Measurements from ENCODE around the gene GNB2. TPM values are rescaled to one million over a fixed set of nuclear protein-coding genes. Genes with fewer than 3 reads are reported as not detected.

Gene GNB2
- total and polyA plus RNA-seq, 2 of the 13 experiments (the other 11 are each of a cell fraction or from before 2014, with no cell fraction given), result 48.3 to 67.1 TPM

DNA sequence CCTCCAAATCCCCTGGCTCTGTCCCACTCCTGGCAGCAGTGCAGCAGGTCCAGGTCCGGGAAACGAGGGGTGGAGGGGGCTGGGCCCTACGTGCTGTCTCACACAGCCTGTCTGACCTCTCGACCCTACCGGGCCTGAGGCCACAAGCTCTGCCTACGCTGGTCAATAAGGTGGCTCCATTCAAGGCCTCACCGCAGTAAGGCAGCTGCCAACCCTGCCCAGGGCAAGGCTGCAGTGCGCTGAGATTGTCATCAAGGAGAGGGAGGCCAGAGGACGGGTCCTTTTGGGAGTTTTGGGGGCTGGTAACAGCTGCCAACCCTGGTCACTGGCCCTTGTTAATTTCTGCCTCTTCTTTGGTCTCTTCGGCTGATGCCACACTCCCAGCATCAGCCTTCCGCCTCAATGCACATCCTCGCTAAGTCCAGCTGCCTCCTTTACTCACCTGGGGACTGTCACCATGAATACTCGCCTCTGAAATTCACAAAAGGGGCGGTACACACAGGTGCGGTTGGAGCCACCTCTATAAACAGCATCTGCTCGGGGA lies 50.3 kb downstream of the GNB2 start (continued):
- TF ChIP-seq ZNF747 (CRISPR knock-in tag; IDR thresholded peaks at IDR 0.05; ENCODE audit: borderline replicate concordance), result 0 out of 2 replicates have a peak, but pooled peaks have one; percentile 34
- TF ChIP-seq AHR (CRISPR knock-in tag; IDR thresholded peaks at IDR 0.05), result no peak
- no peak for TF ChIP-seq FOXK1 (CRISPR knock-in tag; IDR thresholded peaks at IDR 0.05; ENCODE audit: borderline replicate concordance, low read depth)
- no peak for TF ChIP-seq ZMAT3 (CRISPR knock-in tag; conservative IDR thresholded peaks at IDR 0.05)
- TF ChIP-seq, protein P1, sequence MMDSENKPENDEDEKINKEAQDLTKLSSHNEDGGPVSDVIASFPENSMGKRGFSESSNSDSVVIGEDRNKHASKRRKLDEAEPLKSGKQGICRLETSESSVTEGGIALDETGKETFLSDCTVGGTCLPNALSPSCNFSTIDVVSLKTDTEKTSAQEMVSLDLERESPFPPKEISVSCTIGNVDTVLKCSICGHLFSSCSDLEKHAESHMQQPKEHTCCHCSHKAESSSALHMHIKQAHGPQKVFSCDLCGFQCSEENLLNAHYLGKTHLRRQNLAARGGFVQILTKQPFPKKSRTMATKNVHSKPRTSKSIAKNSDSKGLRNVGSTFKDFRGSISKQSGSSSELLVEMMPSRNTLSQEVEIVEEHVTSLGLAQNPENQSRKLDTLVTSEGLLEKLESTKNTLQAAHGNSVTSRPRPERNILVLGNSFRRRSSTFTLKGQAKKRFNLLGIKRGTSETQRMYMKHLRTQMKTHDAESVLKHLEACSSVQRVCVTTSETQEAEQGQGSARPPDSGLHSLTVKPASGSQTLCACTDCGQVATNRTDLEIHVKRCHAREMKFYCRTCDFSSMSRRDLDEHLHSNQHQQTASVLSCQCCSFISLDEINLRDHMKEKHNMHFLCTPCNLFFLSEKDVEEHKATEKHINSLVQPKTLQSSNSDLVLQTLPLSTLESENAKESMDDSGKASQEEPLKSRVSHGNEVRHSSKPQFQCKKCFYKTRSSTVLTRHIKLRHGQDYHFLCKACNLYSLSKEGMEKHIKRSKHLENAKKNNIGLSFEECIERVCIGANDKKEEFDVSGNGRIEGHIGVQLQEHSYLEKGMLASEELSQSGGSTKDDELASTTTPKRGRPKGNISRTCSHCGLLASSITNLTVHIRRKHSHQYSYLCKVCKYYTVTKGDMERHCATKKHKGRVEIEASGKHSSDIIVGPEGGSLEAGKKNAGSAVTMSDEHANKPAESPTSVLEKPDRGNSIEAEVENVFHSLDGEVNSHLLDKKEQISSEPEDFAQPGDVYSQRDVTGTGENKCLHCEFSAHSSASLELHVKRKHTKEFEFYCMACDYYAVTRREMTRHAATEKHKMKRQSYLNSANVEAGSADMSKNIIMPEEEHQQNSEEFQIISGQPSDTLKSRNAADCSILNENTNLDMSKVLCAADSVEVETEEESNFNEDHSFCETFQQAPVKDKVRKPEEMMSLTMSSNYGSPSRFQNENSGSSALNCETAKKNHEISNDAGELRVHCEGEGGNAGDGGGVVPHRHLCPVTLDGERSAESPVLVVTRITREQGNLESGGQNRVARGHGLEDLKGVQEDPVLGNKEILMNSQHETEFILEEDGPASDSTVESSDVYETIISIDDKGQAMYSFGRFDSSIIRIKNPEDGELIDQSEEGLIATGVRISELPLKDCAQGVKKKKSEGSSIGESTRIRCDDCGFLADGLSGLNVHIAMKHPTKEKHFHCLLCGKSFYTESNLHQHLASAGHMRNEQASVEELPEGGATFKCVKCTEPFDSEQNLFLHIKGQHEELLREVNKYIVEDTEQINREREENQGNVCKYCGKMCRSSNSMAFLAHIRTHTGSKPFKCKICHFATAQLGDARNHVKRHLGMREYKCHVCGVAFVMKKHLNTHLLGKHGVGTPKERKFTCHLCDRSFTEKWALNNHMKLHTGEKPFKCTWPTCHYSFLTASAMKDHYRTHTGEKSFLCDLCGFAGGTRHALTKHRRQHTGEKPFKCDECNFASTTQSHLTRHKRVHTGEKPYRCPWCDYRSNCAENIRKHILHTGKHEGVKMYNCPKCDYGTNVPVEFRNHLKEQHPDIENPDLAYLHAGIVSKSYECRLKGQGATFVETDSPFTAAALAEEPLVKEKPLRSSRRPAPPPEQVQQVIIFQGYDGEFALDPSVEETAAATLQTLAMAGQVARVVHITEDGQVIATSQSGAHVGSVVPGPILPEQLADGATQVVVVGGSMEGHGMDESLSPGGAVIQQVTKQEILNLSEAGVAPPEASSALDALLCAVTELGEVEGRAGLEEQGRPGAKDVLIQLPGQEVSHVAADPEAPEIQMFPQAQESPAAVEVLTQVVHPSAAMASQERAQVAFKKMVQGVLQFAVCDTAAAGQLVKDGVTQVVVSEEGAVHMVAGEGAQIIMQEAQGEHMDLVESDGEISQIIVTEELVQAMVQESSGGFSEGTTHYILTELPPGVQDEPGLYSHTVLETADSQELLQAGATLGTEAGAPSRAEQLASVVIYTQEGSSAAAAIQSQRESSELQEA (CRISPR knock-in tag; IDR thresholded peaks at IDR 0.05; ENCODE audit: not compliant biosample characterization), result no peak
- TF ChIP-seq, protein P2, sequence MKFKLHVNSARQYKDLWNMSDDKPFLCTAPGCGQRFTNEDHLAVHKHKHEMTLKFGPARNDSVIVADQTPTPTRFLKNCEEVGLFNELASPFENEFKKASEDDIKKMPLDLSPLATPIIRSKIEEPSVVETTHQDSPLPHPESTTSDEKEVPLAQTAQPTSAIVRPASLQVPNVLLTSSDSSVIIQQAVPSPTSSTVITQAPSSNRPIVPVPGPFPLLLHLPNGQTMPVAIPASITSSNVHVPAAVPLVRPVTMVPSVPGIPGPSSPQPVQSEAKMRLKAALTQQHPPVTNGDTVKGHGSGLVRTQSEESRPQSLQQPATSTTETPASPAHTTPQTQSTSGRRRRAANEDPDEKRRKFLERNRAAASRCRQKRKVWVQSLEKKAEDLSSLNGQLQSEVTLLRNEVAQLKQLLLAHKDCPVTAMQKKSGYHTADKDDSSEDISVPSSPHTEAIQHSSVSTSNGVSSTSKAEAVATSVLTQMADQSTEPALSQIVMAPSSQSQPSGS (CRISPR knock-in tag; IDR thresholded peaks at IDR 0.05), result no peak
- no peak for TF ChIP-seq GPN1 (CRISPR knock-in tag; IDR thresholded peaks at IDR 0.05; ENCODE audit: borderline replicate concordance)
- TF ChIP-seq DPF2 (CRISPR knock-in tag; IDR thresholded peaks at IDR 0.05; ENCODE audit: borderline replicate concordance, low read depth), result peak; percentile 77
- TF ChIP-seq ELF1 (CRISPR knock-in tag; IDR thresholded peaks at IDR 0.05), result no peak
- no peak for TF ChIP-seq ZNF296 (CRISPR knock-in tag; conservative IDR thresholded peaks at IDR 0.05)
- TF ChIP-seq AKAP8 (CRISPR knock-in tag; IDR thresholded peaks at IDR 0.05), result peak; percentile 60; the same call in 1 of the 2 replicates
- no peak for TF ChIP-seq SRSF1 (optimal IDR thresholded peaks at IDR 0.05; ENCODE audit: low read depth, low read length)
- no peak for TF ChIP-seq PHF5A (CRISPR knock-in tag; IDR thresholded peaks at IDR 0.05; ENCODE audit: low read depth, unreplicated experiment)
- peak; percentile 46; the same call in 1 of the 2 replicates for TF ChIP-seq ZNF274 (CRISPR knock-in tag; IDR thresholded peaks at IDR 0.05)
- TF ChIP-seq, protein P3, sequence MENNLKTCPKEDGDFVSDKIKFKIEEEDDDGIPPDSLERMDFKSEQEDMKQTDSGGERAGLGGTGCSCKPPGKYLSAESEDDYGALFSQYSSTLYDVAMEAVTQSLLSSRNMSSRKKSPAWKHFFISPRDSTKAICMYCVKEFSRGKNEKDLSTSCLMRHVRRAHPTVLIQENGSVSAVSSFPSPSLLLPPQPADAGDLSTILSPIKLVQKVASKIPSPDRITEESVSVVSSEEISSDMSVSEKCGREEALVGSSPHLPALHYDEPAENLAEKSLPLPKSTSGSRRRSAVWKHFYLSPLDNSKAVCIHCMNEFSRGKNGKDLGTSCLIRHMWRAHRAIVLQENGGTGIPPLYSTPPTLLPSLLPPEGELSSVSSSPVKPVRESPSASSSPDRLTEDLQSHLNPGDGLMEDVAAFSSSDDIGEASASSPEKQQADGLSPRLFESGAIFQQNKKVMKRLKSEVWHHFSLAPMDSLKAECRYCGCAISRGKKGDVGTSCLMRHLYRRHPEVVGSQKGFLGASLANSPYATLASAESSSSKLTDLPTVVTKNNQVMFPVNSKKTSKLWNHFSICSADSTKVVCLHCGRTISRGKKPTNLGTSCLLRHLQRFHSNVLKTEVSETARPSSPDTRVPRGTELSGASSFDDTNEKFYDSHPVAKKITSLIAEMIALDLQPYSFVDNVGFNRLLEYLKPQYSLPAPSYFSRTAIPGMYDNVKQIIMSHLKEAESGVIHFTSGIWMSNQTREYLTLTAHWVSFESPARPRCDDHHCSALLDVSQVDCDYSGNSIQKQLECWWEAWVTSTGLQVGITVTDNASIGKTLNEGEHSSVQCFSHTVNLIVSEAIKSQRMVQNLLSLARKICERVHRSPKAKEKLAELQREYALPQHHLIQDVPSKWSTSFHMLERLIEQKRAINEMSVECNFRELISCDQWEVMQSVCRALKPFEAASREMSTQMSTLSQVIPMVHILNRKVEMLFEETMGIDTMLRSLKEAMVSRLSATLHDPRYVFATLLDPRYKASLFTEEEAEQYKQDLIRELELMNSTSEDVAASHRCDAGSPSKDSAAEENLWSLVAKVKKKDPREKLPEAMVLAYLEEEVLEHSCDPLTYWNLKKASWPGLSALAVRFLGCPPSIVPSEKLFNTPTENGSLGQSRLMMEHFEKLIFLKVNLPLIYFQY (CRISPR knock-in tag; IDR thresholded peaks at IDR 0.05; ENCODE audit: borderline replicate concordance), result 0 out of 2 replicates have a peak, but pooled peaks have one; percentile 65
- TF ChIP-seq ZNF282 (IDR thresholded peaks at IDR 0.05; ENCODE audit: partially characterized antibody), result no peak
